Small intestine (tissue), 7 donors: ENCODE measurements around the gene RCSD1. TPM values are rescaled to one million over a fixed set of nuclear protein-coding genes. Genes with fewer than 3 reads are reported as not detected.

Experiments
- DNase-seq, 2 donors: peaks; one replicate each; pipeline versions ENCODE4 v3.0.0 to v3.0.0-alpha.2; 2013
- FAIRE-seq: peaks from 2 replicates; lab custom pipeline; 2012; peaks lifted over from hg19 to GRCh38; lab: Jason Lieb, UNC
- H3K27ac ChIP-seq, 3 donors: one replicate each; pipeline ENCODE4 v1.5.1; 2013; ENCODE audit warnings: low read length in 2 of 3, mild to moderate bottlenecking in 2 of 3, control low read depth in 1 of 3, inconsistent platforms in 1 of 3, low read depth in 1 of 3, moderate library complexity in 1 of 3
- H3K27me3 ChIP-seq, 3 donors: one replicate each; pipeline ENCODE4 v1.6.1; 2013; ENCODE audit warnings: low read length in 3 of 3, inconsistent platforms in 1 of 3; ENCODE audit not compliant: control insufficient read depth in 3 of 3, insufficient read depth in 3 of 3
- H3K36me3 ChIP-seq, 3 donors: one replicate each; pipeline ENCODE4 v1.6.1; 2013; ENCODE audit warnings: low read length in 3 of 3, inconsistent platforms in 1 of 3, low read depth in 1 of 3, mild to moderate bottlenecking in 1 of 3, moderate library complexity in 1 of 3; ENCODE audit not compliant: control insufficient read depth in 3 of 3, insufficient read depth in 2 of 3
- H3K4me1 ChIP-seq, 3 donors: one replicate each; pipeline ENCODE4 v1.6.1; 2013; ENCODE audit warnings: low read length in 2 of 3, inconsistent platforms in 1 of 3, low read depth in 1 of 3, mild to moderate bottlenecking in 1 of 3, moderate library complexity in 1 of 3; ENCODE audit not compliant: control insufficient read depth in 3 of 3, insufficient read depth in 2 of 3
- H3K4me3 ChIP-seq, 3 donors: one replicate each; pipeline ENCODE4 v1.5.1; 2013; ENCODE audit warnings: low read length in 3 of 3, control low read depth in 1 of 3, inconsistent platforms in 1 of 3, low read depth in 1 of 3, mild to moderate bottlenecking in 1 of 3, moderate library complexity in 1 of 3
- H3K9me3 ChIP-seq, 2 donors: one replicate each; pipeline ENCODE4 v1.6.1; 2013; ENCODE audit warnings: low read depth in 1 of 2, low read length in 1 of 2; ENCODE audit not compliant: control insufficient read depth in 2 of 2, insufficient read depth in 1 of 2
- WGBS, 3 donors: extraction: QIAGEN DNeasy Blood & Tissue Kit; methylation state at CpG; one replicate each; pipeline ENCODE4 v1.1.7; 2013; 5-methylcytosine and 5-hydroxymethylcytosine counted together
- polyA plus RNA-seq, 4 donors: library from polyadenylated mRNA; stranded (reverse) in 3 of 4; unstranded in 1 of 4; fragments of 200-250 nt in 3 of 4; fragments of 120-200 nt in 1 of 4; gene quantifications; one replicate each; pipeline versions ENCODE4 v1.2.1 to v1.2.3, GENCODE V29; 2013
- donor health status: healthy with polysubstance abuse.
- donor health status: control.
- donor health status: control.
- donor health status: Bipolar disorder and iron deficiency.
- donor health status: healthy.

The RCSD1 gene
- polyA plus RNA-seq, 4 donors, result 2.0 to 14.1 (median 8.0) TPM

DNA sequence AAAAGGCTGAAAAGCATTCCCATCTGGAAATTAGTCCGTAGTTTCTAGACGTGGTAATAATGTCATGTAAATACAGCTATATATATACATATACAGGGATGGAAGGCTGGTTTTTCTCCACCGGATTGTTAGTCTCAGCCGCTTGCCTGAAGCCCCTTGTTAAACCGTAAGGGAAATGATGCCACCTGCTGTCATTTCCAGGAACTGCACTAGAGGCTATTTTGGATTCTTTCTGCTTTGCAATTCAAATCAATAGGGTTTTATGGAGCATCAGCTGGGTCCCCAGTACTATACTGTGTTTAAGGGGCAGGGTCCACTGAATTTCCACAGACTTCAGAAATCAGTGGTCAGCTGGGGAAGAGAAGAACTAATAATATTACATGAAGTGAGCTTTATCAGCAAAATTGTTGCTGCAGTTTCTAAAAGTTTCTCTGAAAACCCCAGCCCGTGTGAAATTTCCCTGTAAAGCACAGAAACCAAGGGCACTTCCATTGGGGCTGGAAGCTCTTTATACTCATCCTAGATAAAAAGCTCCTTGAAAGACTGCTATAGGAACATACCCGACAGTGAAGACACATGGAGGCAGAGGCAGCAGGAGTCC, 58.0 kb downstream of the RCSD1 start:
- no peak overlapping the region for H3K4me3 ChIP-seq
- no peaks in the 10 kb centered on the region for H3K27me3 ChIP-seq

DNA sequence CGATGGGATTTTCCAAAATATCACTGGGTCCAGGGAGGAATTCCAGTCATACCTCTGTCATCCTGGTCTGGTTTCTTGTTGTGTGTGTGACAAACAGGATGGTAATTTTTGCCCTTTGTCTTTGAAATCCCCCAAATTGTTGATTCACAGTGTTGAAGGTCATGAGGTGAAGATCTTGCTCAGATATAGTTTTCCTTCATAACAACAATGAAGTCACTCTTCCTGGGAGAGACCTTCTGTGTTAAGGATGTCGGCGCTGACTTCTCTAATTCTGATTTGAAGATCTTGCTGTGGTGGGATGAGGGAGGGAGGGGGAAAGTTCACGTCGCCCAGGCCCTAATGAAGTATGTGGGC, 59.5 kb downstream of the RCSD1 start:
- FAIRE-seq (no peak), DNase-seq (no peak)
- H3K4me1 ChIP-seq, result no peaks in the 10 kb centered on the region
- H3K9me3 ChIP-seq, result no peaks in the 10 kb centered on the region
- WGBS, 3 donors, result 74 to 89% (median 82%) methylated on average over 5 of the region's 5 CpGs
- H3K36me3 ChIP-seq, result peaks cover 0 to 2% (median 0%) of the 10 kb centered on the region in 3 donors
- no peak overlapping the region for H3K4me3 ChIP-seq
- no peaks in the 10 kb centered on the region for H3K27me3 ChIP-seq
- H3K27ac ChIP-seq, result no peak overlapping the region

More for the DNA sequence above, 58.0 kb downstream of the RCSD1 start:
- H3K9me3 ChIP-seq, result no peaks in the 10 kb centered on the region
- DNase-seq (peak; percentile 78 to 84), FAIRE-seq (no peak)
- no peaks in the 10 kb centered on the region for H3K4me1 ChIP-seq
- 23 to 26% (median 23%) methylated on average over 7 of the region's 7 CpGs for WGBS, 3 donors
- no peak overlapping the region for H3K27ac ChIP-seq
- peaks cover 0 to 2% (median 0%) of the 10 kb centered on the region in 3 donors for H3K36me3 ChIP-seq

DNA sequence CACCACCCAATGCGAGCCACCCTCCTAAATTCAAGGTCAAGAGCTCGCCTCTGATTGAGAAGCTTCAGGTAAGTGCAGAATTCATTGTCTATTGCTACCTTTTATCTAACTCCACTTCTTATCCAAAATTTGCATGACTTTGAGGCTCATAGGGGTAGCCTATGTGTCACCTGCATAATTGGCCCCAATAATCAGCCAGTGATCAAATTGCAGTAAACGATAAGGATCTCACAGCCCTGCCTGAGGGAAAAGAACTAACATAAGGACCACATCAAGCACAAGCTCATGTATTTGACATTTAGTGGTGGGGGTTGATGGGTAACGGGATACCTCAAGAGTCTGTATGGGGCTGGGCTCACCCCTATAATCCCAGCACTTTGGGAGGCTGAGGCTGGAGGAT, 60.0 kb downstream of the RCSD1 start:
- Histone ChIP-seq H3K9me3 (no peaks in the 10 kb centered on the region), H3K4me3 (no peak overlapping the region), H3K27me3 (no peaks in the 10 kb centered on the region), H3K27ac (no peak overlapping the region), H3K36me3 (peaks cover 0 to 2% (median 1%) of the 10 kb centered on the region in 3 donors), H3K4me1 (no peaks in the 10 kb centered on the region)
- DNase-seq, result no peak
- 69 to 85% (median 78%) methylated on average over 4 of the region's 4 CpGs for WGBS, 3 donors
- FAIRE-seq, result no peak

DNA sequence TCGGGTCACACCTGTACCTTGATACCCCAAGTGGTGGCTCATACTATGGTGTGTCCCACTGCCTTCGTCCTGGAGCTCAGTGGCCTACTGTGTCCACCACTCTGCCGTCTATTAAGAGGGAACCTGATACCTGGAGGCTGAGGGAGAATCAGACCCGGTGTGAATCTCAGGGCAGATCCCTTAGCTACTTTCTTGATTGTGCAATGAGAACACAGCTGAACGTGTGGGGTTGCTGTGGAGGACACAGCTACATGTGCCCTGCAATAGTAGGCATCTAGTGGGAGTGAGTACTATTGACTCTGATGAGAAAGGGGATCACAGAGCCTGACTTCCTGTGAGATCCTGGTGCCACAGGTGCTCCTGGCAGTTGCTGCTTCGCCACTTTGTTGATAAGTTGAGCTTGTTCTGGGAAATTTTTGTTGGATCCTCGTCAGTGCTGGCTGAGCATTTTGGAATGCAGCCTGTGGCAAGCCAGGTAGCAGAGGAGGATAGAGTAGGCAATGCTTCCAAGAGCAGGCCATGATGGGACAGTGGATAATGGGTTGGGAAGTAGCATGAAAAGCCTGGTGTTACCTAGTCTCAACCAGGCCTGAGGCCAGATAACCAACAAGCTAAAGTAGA, 63.5 kb downstream of the RCSD1 start:
- no peak for FAIRE-seq
- WGBS, 3 donors, result 88 to 94% (median 93%) methylated on average over 7 of the region's 7 CpGs

DNA sequence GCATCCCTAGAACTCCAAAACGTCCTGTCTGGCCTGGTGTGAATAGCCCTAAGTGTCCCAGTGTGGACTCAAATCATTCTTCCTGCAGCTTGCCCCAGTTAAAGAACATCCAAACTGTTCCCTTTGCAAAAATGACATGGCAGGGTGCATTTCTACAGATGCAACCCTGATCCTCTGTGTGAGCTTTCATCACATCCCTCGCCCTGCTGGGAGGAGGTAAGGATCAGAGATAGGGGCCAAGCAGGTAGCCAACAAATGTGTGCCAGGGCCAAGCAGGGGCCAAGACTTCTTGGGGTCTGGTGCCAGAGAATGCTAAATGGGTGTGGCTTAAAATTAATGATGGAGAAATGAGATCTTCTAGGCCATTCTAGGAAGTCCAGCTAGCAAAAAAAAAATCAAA, 64.7 kb downstream of the RCSD1 start:
- H3K36me3 ChIP-seq, result peaks cover 0 to 7% (median 2%) of the 10 kb centered on the region in 3 donors
- no peak for DNase-seq
- H3K27me3 ChIP-seq, result no peaks in the 10 kb centered on the region
- H3K9me3 ChIP-seq, result no peaks in the 10 kb centered on the region
- H3K27ac ChIP-seq, result no peak overlapping the region
- H3K4me3 ChIP-seq, result no peak overlapping the region
- no peaks in the 10 kb centered on the region for H3K4me1 ChIP-seq
- WGBS, 3 donors, result 60 to 80% (median 72%) methylated on average over 2 of the region's 2 CpGs
- no peak for FAIRE-seq

More for the DNA sequence above, 63.5 kb downstream of the RCSD1 start:
- Histone ChIP-seq H3K36me3 (peaks cover 0 to 7% (median 2%) of the 10 kb centered on the region in 3 donors), H3K27ac (no peak overlapping the region), H3K27me3 (no peaks in the 10 kb centered on the region), H3K4me1 (no peaks in the 10 kb centered on the region), H3K4me3 (no peak overlapping the region), H3K9me3 (no peaks in the 10 kb centered on the region)
- no peak for DNase-seq

DNA sequence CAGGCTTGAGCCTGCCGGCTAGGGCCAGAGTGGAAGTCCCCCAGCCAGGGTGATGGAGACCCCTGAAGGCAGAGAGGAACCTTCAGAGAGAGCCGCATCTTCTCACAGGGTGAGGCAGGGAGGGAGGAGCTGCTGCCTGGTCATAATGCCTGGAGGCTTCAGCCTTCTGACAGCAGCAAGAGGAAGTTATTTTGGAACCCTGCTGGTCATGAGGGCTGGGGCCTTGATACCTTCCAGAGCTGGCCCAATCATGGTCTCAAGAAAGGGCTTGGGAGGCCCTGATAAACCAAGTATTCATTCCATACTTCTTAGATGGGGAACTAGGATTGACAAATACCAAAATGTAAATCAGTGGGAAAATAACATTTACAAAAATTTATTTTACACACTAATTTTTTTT, 65.1 kb downstream of the RCSD1 start:
- 79 to 100% (median 97%) methylated on average over 2 of the region's 2 CpGs for WGBS, 3 donors
- Histone ChIP-seq H3K4me3 (no peak overlapping the region), H3K36me3 (peaks cover 0 to 7% (median 2%) of the 10 kb centered on the region in 3 donors)

DNA sequence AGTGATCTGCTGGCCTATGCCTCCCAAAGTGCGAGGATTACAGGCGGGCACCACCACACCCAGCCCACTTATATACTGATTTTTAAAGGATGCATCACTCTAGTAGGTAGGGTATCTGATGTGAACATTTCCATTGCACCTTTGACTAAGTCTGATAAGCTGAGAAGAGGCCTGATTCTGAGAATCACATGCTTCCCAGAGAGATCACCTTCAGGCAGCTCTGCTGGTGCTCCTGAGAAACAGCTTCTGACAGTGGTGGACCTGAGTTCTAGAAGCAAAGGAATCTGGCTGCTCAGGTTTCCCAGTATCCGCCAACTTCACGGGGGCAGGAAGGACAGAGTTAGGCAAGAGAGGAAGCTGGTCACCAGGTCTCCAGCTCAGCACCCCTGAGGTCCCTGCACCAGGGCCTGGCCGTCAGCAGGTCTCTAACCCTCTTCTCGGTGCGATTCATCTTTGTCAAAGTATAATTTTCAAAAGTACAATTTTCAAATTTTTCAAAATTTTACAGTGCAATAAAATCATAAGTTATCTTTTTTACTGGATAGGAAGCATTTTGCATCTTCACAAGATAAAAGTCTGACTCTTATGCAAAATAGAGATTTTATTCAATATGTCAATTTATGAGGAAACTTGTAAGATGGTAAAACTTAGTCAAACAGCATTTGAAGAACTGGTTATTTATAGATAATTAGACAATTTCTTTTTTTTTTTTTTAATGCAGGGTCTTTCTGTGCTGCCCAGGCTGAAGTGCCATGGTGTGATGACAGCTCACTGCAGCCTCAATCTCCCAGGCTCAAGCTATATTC, 65.9 kb downstream of the RCSD1 start:
- FAIRE-seq (no peak), DNase-seq (no peak)
- no peak overlapping the region for H3K4me3 ChIP-seq
- H3K4me1 ChIP-seq, result no peaks in the 10 kb centered on the region
- peaks cover 0 to 7% (median 2%) of the 10 kb centered on the region in 3 donors for H3K36me3 ChIP-seq
- 91 to 95% (median 92%) methylated on average over 7 of the region's 7 CpGs for WGBS, 3 donors
- H3K27me3 ChIP-seq, result no peaks in the 10 kb centered on the region
- no peak overlapping the region for H3K27ac ChIP-seq
- no peaks in the 10 kb centered on the region for H3K9me3 ChIP-seq

More for the DNA sequence above, 65.1 kb downstream of the RCSD1 start:
- no peak for FAIRE-seq
- Histone ChIP-seq H3K9me3 (no peaks in the 10 kb centered on the region), H3K4me1 (no peaks in the 10 kb centered on the region), H3K27me3 (no peaks in the 10 kb centered on the region), H3K27ac (no peak overlapping the region)
- no peak for DNase-seq

DNA sequence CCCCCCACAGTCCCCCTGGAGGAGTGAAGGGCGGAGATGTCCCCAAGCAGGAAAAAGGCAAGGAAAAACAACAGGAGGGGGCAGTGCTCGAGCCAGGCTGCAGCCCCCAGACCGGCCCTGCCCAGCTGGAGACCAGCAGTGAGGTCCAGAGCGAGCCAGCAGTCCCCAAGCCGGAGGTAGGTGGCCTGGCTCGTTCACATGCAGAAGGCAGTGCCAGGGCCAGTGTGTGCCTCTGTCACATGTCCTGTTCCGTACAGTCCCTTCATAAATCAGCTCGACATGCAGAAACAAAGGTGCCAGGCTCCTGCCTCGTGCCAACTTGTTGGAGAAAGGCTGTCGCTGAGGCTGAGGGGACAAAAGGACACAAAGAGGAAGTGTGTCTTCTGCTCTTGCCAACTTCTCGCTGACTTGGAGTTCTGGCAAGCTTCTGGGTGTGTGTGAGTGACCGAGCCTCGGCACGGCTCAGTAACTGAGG, 67.7 kb downstream of the RCSD1 start:
- no peaks in the 10 kb centered on the region for H3K27me3 ChIP-seq
- H3K27ac ChIP-seq, result no peak overlapping the region
- no peak overlapping the region for H3K4me3 ChIP-seq
- H3K9me3 ChIP-seq, result no peaks in the 10 kb centered on the region
- WGBS, 3 donors, result 31 to 72% (median 42%) methylated on average over 14 of the region's 14 CpGs
- peak in 1 of 2 donors; percentile 51 for DNase-seq
- H3K36me3 ChIP-seq, result peaks cover 0 to 7% (median 0%) of the 10 kb centered on the region in 3 donors
- H3K4me1 ChIP-seq, result no peaks in the 10 kb centered on the region
- no peak for FAIRE-seq
